Karpas-422 (cell line): ENCODE data around the gene AXIN2. TPM values are rescaled to one million over a fixed set of nuclear protein-coding genes. Genes with fewer than 3 reads are reported as not detected.
"Not testable (repeated sequence)": the region's sequence is repeated elsewhere in the genome, so short reads cannot be mapped to it uniquely, and the experiment has no call there.

Experiments
- DNase-seq: peaks from one replicate; pipeline ENCODE4 v3.0.0-alpha.2; 2015
- H2AFZ ChIP-seq: fragments of 200-600 bp; sonication (generic); 2 replicates; pipeline ENCODE4 v1.6.1; 2014; ENCODE audit warnings: antibody characterized with exemption, low read length, mixed read lengths
- H3K27ac ChIP-seq: fragments of 200-600 bp; sonication (generic); 2 replicates; pipeline ENCODE4 v1.5.1; 2014; ENCODE audit warnings: mild to moderate bottlenecking, low read length, moderate library complexity
- H3K27me3 ChIP-seq: fragments of 200-600 bp; sonication (generic); 2 replicates; pipeline ENCODE4 v1.6.1; 2014; ENCODE audit warnings: low read length, mixed read lengths
- H3K36me3 ChIP-seq: fragments of 200-600 bp; sonication (generic); 2 replicates; pipeline ENCODE4 v1.6.1; 2014; ENCODE audit warnings: low read length, mixed read lengths; ENCODE audit not compliant: insufficient read depth
- H3K4me1 ChIP-seq: fragments of 200-600 bp; sonication (generic); 2 replicates; pipeline ENCODE4 v1.6.1; 2014; ENCODE audit warnings: mild to moderate bottlenecking, low read length, mixed read lengths
- H3K4me2 ChIP-seq: fragments of 200-600 bp; sonication (generic); 2 replicates; pipeline ENCODE4 v1.6.1; 2014; ENCODE audit warnings: low read length, low read depth, mild to moderate bottlenecking; ENCODE audit not compliant: poor library complexity, severe bottlenecking
- H3K4me3 ChIP-seq: fragments of 200-600 bp; sonication (generic); 2 replicates; pipeline ENCODE4 v1.5.1; 2014; ENCODE audit warnings: mild to moderate bottlenecking, antibody characterized with exemption, low read length, mixed read lengths
- H3K79me2 ChIP-seq: fragments of 200-600 bp; sonication (generic); 2 replicates; pipeline ENCODE4 v1.6.1; 2014; ENCODE audit warnings: mild to moderate bottlenecking, low read length, mixed read lengths
- H3K9ac ChIP-seq: fragments of 200-600 bp; sonication (generic); 2 replicates; pipeline ENCODE4 v1.6.0; 2014; ENCODE audit warnings: low read length
- H3K9me2 ChIP-seq: fragments of 200-600 bp; sonication (generic), shearing (Covaris generic); replicated peaks from 2 replicates; pipeline ENCODE4 v1.6.0; 2014; ENCODE audit warnings: mild to moderate bottlenecking, low read length, moderate library complexity; ENCODE audit not compliant: insufficient read depth
- H3K9me3 ChIP-seq: fragments of 300-700, 200-600 bp; sonication (generic); 2 replicates; pipeline ENCODE4 v1.6.1; 2014; ENCODE audit warnings: low read length, mixed read lengths
- H4K20me1 ChIP-seq: fragments of 200-600 bp; sonication (generic); 2 replicates; pipeline ENCODE4 v1.6.1; 2014; ENCODE audit warnings: mild to moderate bottlenecking, antibody characterized with exemption, low read length, low read depth; ENCODE audit not compliant: insufficient read depth
- total RNA-seq: library from RNA; depleted of rRNA; stranded (reverse); fragments of >200 nt; shearing (Covaris generic); gene quantifications from 2 replicates; pipeline ENCODE4 v1.2.3, GENCODE V29; 2014; ENCODE audit warnings: low replicate concordance

AXIN2 gene
- total RNA-seq, 1 experiment from 2014 or later = not detected

GRCh38 chr17:65531256-65532100, 30.0 kb downstream of the AXIN2 start:
- Histone ChIP-seq H3K27ac (no peak overlapping the region), H3K9ac (no peak overlapping the region), H2AFZ (no peak overlapping the region), H3K9me2 (no peaks in the 10 kb centered on the region), H4K20me1 (no peaks in the 10 kb centered on the region), H3K9me3 (no peaks in the 10 kb centered on the region), H3K27me3 (no peaks in the 10 kb centered on the region), H3K4me2 (no peak overlapping the region), H3K79me2 (no peaks in the 10 kb centered on the region), H3K36me3 (no peaks in the 10 kb centered on the region), H3K4me1 (no peaks in the 10 kb centered on the region), H3K4me3 (no peak overlapping the region)
- DNase-seq = no peak

DNA sequence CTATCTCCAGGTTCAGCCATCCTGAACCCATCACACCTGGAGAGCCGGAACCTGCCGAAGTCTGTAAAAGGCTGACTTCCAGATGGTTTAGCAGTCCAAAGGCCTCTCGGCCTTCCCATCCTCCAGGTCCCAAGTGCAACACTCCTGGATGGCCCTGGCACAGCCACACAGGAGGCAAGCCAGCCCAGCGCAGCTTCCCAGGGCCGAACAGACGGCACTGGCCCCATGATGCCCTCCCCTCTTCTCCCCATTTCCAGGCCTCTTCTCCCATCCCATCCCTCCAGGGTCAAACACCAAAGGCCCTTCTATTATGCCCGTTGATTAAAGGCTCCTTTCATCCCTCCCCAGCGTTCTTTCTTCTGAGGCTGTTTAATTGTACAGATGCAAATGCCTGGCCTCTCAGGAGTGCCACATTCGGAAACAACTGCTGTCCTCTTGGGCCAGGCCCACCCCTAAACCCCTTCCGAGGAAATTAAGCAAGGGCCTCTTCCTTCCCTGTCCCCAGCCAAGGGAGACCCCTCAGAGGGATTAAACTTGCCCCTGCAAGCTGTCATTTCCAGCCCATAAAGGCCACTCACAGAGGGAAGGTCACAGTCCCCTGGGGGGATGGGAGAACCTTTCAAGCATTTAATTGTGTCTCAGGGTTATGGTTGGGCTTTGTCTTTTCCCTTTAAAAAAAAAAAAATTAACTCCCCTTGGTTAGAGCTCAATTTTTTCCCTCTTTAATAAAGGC, 30.8 kb downstream of the AXIN2 start:
- Histone ChIP-seq H3K9me2 (no peaks in the 10 kb centered on the region), H4K20me1 (no peaks in the 10 kb centered on the region), H3K9me3 (no peaks in the 10 kb centered on the region), H3K4me1 (no peaks in the 10 kb centered on the region), H3K79me2 (no peaks in the 10 kb centered on the region), H2AFZ (no peak overlapping the region), H3K4me2 (no peak overlapping the region), H3K9ac (no peak overlapping the region), H3K36me3 (no peaks in the 10 kb centered on the region), H3K4me3 (no peak overlapping the region), H3K27me3 (no peaks in the 10 kb centered on the region), H3K27ac (no peak overlapping the region)
- DNase-seq = no peak

GRCh38 chr17:65529761-65530522, 31.5 kb downstream of the AXIN2 start:
- Histone ChIP-seq H3K4me1 (no peaks in the 10 kb centered on the region), H2AFZ (no peak overlapping the region), H3K79me2 (no peaks in the 10 kb centered on the region), H3K4me3 (no peak overlapping the region), H3K9ac (no peak overlapping the region), H4K20me1 (no peaks in the 10 kb centered on the region), H3K36me3 (no peaks in the 10 kb centered on the region), H3K4me2 (no peak overlapping the region), H3K27me3 (no peaks in the 10 kb centered on the region), H3K9me2 (no peaks in the 10 kb centered on the region), H3K9me3 (no peaks in the 10 kb centered on the region), H3K27ac (no peak overlapping the region)
- no peak for DNase-seq

DNA sequence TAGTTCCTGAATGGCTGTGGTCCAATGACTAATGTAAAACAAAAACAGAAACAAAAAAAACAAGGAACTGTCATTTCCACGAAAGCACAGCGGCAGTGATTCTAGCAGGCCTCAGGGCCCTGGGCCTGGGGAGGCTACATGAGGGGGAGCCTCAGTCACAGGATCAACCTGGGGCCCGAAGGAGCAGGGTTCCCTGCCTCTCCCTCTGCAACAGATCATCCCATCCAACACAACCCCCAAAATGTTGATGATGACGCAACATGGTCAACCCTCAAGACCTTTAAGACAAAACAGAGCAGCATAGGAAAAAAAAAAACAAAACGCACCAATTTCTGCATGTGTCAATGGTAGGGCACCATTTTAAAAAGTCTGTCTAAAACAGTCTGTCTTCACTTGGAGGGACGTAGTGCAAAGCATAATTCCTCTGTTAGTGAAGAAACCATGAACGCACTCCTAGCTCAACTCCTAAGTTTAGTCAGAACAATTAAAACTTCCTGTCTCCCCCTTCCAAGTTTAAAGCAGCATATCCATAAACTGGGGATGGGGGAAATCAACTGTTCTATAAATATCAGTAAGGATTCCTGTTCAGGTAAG, 32.3 kb downstream of the AXIN2 start:
- no peak overlapping the region for H3K27ac ChIP-seq

DNA sequence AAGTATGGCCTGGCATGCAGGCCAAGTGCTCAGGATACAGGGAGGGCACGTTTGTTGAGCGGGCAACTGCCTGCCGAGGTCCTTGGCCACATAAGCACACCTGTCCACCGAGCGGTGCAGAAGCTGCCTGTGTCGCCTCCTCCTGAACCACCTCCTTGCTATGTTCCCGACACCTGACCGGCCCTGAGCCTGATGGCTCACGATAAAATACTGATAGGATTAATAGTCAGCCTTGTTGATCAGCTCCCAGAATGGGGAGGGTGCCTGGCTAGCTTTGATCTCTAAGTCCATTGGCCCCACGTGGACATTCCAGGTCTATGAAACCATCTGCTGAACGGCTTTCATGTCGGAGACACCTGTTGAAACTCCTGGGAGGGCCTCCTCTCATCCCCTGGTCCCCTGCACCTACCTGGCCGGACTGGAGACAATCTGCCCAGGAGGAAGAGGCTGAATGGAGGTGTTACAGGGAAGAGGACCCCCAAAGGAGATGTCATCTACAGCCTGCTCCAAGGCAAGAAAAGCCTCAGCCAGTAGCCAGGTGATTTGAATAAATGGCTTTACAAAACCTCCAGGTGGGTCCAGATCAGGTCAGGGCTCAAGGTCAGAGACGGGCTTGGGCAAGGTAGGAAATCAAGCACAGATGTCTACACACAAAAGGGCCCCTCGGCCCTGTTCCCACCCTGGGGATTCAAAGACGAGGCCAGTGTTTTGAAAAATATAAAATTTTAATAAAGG, 33.4 kb downstream of the AXIN2 start:
- Histone ChIP-seq H3K4me3 (no peak overlapping the region), H3K27me3 (no peaks in the 10 kb centered on the region), H3K9ac (no peak overlapping the region), H3K4me1 (no peaks in the 10 kb centered on the region), H3K4me2 (no peak overlapping the region), H3K9me3 (no peaks in the 10 kb centered on the region), H3K27ac (no peak overlapping the region), H3K36me3 (no peaks in the 10 kb centered on the region), H4K20me1 (no peaks in the 10 kb centered on the region), H2AFZ (no peak overlapping the region), H3K79me2 (no peaks in the 10 kb centered on the region), H3K9me2 (no peaks in the 10 kb centered on the region)
- DNase-seq = no peak

More for the DNA sequence above, 32.3 kb downstream of the AXIN2 start:
- DNase-seq = no peak
- Histone ChIP-seq H3K9me3 (no peaks in the 10 kb centered on the region), H3K36me3 (no peaks in the 10 kb centered on the region), H3K9me2 (no peaks in the 10 kb centered on the region), H3K4me3 (no peak overlapping the region), H4K20me1 (no peaks in the 10 kb centered on the region), H3K79me2 (no peaks in the 10 kb centered on the region), H3K9ac (no peak overlapping the region), H3K4me1 (no peaks in the 10 kb centered on the region), H3K4me2 (no peak overlapping the region), H3K27me3 (no peaks in the 10 kb centered on the region), H2AFZ (no peak overlapping the region)

DNA sequence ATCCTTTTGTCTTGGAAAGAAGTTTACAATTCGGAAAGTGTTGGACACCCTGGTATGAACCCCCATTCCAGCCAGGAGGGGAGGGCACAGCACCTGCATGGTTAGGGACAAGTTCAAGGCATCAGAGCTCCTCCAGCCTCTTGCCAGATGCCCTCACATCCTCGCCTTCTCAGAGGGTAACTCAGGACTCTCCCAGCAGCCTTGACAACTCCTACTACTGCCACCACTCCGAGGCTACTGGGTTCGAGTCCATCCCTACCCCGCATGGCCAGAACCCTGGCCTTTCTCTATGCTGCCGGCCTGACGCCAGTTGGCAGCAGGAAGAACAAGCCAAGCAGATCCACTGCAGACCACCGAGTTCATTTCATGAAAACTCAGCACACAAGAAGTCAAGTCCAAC, 34.1 kb downstream of the AXIN2 start:
- Histone ChIP-seq H3K36me3 (no peaks in the 10 kb centered on the region), H3K27me3 (no peaks in the 10 kb centered on the region), H3K4me2 (no peak overlapping the region), H3K9ac (no peak overlapping the region), H3K9me3 (no peaks in the 10 kb centered on the region), H3K4me3 (no peak overlapping the region), H3K9me2 (no peaks in the 10 kb centered on the region), H3K27ac (no peak overlapping the region), H2AFZ (no peak overlapping the region), H4K20me1 (no peaks in the 10 kb centered on the region), H3K79me2 (no peaks in the 10 kb centered on the region), H3K4me1 (no peaks in the 10 kb centered on the region)
- no peak for DNase-seq

GRCh38 chr17:65526854-65527253, 34.6 kb downstream of the AXIN2 start:
- H3K9me3 ChIP-seq = not testable (repeated sequence)

More at GRCh38 chr17:65526854-65527253, 34.6 kb downstream of the AXIN2 start:
- not testable (repeated sequence) for H3K79me2 ChIP-seq, H3K27ac ChIP-seq, H3K27me3 ChIP-seq, DNase-seq, H3K36me3 ChIP-seq, H4K20me1 ChIP-seq, H3K4me2 ChIP-seq, H2AFZ ChIP-seq, H3K9me2 ChIP-seq, H3K4me3 ChIP-seq, H3K9ac ChIP-seq, H3K4me1 ChIP-seq
